Osteocyte (in vitro differentiated cells): ENCODE measurements around the gene PDGFC. TPM values are rescaled to one million over a fixed set of nuclear protein-coding genes. Genes with fewer than 3 reads are reported as not detected.

ENCODE experiments used
- DNase-seq: peaks from one replicate; pipeline ENCODE4 v3.0.0; 2021; ENCODE audit warnings: mixed read lengths; ENCODE audit not compliant: unreplicated experiment; ENCODE audit errors: extremely low spot score
- H3K27ac Mint-ChIP-seq: one replicate; pipeline ENCODE4 v1.8.0; 2021; ENCODE audit warnings: mild to moderate bottlenecking, mixed read lengths; ENCODE audit not compliant: unreplicated experiment
- H3K27me3 Mint-ChIP-seq: one replicate; pipeline ENCODE4 v1.8.0; 2021; ENCODE audit warnings: mixed read lengths; ENCODE audit not compliant: unreplicated experiment
- H3K36me3 Mint-ChIP-seq: one replicate; pipeline ENCODE4 v1.8.0; 2021; ENCODE audit warnings: mixed read lengths; ENCODE audit not compliant: unreplicated experiment
- H3K4me1 Mint-ChIP-seq: one replicate; pipeline ENCODE4 v1.8.0; 2021; ENCODE audit warnings: mixed read lengths; ENCODE audit not compliant: unreplicated experiment
- H3K4me3 Mint-ChIP-seq: one replicate; pipeline ENCODE4 v1.8.0; 2021; ENCODE audit warnings: mild to moderate bottlenecking, moderate library complexity, mixed read lengths; ENCODE audit not compliant: unreplicated experiment
- H3K9me3 Mint-ChIP-seq: one replicate; pipeline ENCODE4 v1.8.0; 2021; ENCODE audit warnings: mixed read lengths; ENCODE audit not compliant: unreplicated experiment
- total RNA-seq: library from RNA; stranded (reverse); gene quantifications from 2 replicates; pipeline ENCODE4 v1.2.1, GENCODE V29; 2021
- TF ChIP-seq, protein P1 (sequence below): fragments of 200-600 bp; sonication (generic); IDR thresholded peaks from 2 replicates; pipeline ENCODE4 v1.5.0; 2021; ENCODE audit warnings: antibody characterized with exemption, mild to moderate bottlenecking, moderate library complexity

Gene PDGFC
- total RNA-seq, 1 donor from 2014 or later: 25.4 TPM

DNA sequence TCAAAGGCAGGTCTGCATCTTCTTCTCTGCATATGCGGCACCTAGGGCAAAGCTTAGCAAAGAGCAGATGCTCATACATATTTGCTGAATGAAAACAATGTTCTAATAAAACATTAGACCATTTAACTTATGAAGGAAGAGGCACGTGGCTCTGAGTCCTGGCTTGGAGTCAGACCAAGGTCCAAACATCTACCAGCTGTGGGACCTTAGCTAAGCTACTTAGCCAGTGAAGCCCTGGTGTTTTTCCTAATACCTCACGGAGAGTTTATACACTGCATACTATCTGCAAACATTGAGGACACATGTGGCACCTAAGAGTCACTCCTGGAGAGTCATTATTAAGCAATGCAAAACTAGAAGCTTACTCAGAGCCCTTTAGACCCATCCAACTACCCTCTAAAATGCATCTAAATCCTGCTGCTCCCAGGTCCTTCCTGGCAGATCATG lies 9.0 kb downstream of the PDGFC start:
- Mint-ChIP-seq H3K9me3 (no peaks in the 10 kb centered on the region), H3K27ac (peak overlapping the region; percentile 48), H3K27me3 (no peaks in the 10 kb centered on the region), H3K4me3 (no peak overlapping the region), H3K36me3 (no peaks in the 10 kb centered on the region), H3K4me1 (peaks cover 60% of the 10 kb centered on the region)
- no peak for DNase-seq
- TF ChIP-seq, protein P1, sequence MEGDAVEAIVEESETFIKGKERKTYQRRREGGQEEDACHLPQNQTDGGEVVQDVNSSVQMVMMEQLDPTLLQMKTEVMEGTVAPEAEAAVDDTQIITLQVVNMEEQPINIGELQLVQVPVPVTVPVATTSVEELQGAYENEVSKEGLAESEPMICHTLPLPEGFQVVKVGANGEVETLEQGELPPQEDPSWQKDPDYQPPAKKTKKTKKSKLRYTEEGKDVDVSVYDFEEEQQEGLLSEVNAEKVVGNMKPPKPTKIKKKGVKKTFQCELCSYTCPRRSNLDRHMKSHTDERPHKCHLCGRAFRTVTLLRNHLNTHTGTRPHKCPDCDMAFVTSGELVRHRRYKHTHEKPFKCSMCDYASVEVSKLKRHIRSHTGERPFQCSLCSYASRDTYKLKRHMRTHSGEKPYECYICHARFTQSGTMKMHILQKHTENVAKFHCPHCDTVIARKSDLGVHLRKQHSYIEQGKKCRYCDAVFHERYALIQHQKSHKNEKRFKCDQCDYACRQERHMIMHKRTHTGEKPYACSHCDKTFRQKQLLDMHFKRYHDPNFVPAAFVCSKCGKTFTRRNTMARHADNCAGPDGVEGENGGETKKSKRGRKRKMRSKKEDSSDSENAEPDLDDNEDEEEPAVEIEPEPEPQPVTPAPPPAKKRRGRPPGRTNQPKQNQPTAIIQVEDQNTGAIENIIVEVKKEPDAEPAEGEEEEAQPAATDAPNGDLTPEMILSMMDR: no peak

DNA sequence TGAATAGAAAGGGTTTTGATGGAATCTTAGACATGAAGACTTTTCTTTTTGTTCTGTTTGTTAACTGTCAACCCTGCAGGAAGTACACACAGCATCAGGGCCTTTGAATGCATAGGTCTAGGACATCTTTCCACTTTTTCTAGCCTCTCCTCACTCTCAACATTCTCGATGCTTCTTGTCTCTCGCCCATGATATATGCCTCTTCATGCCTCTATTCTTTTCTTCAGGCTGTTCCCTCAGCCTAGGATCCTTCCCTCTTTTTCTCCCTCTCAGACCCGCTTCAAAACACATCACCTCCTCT lies 9.6 kb downstream of the PDGFC start:
- peak overlapping the region; percentile 48 for H3K27ac Mint-ChIP-seq

DNA sequence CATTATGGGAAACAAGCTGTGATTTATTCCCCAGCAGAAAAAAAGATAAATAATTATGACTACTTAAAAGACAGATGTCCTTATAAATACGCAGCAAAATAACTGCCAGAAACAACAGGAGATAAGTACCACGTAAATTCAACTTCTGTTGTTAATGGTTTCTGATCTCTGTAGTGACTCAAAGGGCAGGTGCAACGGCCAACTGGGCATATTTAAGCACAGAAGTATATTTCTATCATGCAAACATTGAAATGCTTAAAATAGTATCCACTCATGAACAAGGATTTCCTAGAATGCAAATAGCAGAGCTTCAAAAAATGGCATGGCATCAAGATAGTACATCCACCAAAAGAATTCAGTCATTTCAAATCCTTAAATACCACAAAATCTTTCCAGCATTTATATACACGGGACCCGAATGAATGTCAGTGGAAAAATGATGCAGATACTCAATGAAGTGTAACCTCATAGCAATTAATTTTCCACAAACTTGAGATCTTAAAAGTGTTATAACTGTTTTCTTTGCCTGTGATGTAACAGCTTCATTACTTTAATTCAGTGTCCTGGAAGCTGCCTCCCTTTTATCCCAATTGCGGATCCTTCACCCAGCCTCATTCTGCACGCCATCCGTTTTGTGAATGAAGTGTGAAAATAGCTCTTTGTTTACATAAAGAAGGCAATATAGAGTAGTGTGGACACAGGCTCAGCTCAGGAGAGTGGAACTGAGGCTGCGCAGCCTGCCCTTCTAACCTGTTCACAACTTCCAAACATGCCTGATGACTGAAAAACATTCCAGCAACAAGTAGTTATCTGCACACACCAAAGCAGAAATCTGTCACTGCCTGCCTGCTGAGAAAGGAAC lies 10.2 kb downstream of the PDGFC start:
- Mint-ChIP-seq H3K4me1 (peaks cover 58% of the 10 kb centered on the region), H3K4me3 (no peak overlapping the region), H3K27ac (peak overlapping the region; percentile 48), H3K27me3 (no peaks in the 10 kb centered on the region), H3K36me3 (peaks cover 4% of the 10 kb centered on the region), H3K9me3 (peaks cover 4% of the 10 kb centered on the region)
- DNase-seq: no peak
- TF ChIP-seq, protein P1: no peak

More for the DNA sequence above, 9.6 kb downstream of the PDGFC start:
- peaks cover 4% of the 10 kb centered on the region for H3K36me3 Mint-ChIP-seq
- no peaks in the 10 kb centered on the region for H3K27me3 Mint-ChIP-seq
- H3K4me1 Mint-ChIP-seq: peaks cover 60% of the 10 kb centered on the region
- peaks cover 4% of the 10 kb centered on the region for H3K9me3 Mint-ChIP-seq
- no peak overlapping the region for H3K4me3 Mint-ChIP-seq
- TF ChIP-seq, protein P1: no peak
- no peak for DNase-seq

DNA sequence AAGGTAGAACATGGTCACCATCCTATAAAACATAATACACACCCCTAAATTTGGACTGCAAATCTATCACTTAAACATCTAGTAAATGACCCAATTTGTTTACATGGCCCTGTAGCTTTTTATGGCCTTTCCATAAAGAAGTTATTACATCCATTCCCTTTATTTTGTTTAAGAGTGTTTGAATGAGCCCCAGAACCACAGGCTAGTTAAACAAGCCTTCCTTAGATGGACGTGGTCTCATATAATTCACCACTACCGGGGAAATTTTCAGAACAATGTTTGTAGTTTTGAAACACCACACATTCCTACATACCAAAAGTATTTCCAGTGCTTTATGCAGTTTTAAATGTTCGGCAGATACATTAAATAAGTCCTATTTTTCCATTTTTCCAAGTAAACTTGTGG lies 12.3 kb downstream of the PDGFC start:
- Mint-ChIP-seq H3K4me3 (peak overlapping the region; percentile 12), H3K4me1 (peaks cover 61% of the 10 kb centered on the region), H3K27ac (peak overlapping the region; percentile 75)

More for the DNA sequence above, 12.3 kb downstream of the PDGFC start:
- TF ChIP-seq, protein P1: no peak
- H3K36me3 Mint-ChIP-seq: peaks cover 4% of the 10 kb centered on the region
- peaks cover 4% of the 10 kb centered on the region for H3K9me3 Mint-ChIP-seq
- H3K27me3 Mint-ChIP-seq: no peaks in the 10 kb centered on the region
- no peak for DNase-seq
